Measurements from ENCODE around the gene SAAL1.
"Not testable (repeated sequence)": the region's sequence is repeated elsewhere in the genome, so short reads cannot be mapped to it uniquely, and the experiment has no call there.

Gene SAAL1

DNA sequence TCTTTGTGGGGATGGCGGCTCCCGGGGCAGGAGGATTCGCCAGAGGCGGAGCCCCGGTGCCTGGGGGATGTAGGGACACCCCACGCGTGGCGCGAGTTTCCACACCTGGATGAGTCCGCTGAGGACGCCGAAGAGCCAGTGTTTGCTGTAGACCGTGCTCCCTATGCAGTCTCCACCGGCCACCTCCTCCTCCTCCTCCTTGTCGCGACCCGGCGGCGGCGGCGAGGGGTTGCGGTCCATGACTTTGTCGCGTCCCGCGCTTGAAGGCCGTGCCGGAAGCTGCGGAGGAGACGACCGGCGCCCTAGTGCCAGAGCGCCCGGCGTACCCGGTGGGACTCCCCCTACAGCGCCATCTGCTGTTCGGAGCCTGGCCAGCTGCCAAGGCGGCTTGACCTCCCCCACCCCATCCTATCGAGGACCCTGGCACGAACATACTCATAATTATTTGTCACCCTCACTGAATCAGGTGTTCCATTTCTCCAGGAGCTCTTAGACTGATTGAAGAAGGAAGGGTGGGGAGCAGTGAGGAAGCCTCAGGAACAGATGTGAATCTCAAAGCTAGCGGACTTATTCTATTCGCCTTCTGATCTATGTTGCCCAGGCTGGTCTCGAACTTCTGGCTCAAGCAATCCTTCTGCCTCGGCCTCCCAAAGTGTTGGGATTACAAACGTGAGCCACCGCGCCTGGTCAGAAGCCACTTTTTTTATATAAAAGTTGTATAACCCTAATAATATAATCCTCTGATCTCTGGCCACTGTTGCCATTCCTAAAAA is at the start of gene SAAL1:
TSS of gene SAAL1 (minus strand) at position 281 of the 773 bp plus-strand sequence. CDS start at position 240, 41 bp downstream.
- peak; percentile 92 for DNase-seq

- no peak for DNase-seq
These were observed 45.7 kb upstream of the SAAL1 start for GRCh38 chr11:18151581-18151980.

DNA sequence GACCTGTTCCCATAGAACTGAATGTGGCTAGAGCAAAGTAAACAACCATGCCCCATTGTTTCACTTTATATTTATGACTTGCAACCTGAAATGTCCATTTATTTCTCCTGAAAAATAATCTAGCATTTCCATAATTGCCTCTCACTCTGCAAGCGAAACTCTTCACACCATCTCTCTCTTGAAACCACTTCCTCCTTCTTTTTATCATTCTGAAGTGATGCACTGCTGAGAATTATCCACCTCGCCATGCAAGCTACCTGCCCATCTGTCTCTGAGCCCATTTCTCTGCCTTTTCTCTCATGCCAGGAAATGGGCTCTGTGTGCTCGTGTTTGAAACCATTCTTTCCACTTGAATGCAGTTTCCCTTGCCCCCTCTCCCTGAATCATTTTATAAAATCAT is 40.0 kb upstream of the SAAL1 start:
- no peak for DNase-seq

GRCh38 chr11:18145025-18145424 is 39.1 kb upstream of the SAAL1 start:
- no peak for DNase-seq

DNA sequence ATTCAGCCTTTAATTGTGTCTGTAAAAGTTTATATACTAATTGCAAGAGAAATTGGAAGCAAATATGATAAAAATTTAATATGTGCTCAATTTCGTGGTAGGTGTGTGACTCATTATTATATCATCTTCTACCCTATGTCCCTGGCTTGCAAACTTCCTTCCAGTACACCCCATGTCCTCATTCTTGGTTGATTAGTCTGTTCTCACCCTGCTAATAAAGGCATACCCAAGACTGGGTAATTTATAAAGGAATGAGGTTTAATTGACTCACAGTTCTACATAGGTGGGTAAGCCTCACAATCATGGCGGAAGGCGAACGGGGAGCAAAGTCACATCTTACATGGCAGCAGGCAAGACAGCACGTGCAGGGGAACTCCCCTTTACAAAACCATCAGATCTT is 38.4 kb upstream of the SAAL1 start:
- DNase-seq, result no peak

DNA sequence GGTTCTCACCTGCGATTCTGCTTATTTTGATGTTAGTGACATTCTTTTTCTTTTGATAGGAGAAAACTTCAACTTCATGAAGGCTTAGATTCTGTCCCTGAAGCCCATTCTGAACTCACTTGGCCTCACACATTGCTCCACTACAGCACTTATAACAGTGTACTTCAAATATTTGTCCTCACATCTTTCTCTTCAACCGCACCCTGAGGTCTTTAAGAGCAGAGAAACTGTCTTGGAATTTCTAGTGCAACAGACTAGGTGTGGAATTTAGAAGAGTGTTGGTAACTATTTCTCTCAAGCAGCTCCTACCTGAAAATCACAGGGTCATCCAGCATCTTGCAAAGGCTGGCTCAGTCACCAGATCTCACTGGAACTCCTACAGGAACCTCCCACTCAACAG is 34.3 kb upstream of the SAAL1 start:
- DNase-seq, result no peak

DNA sequence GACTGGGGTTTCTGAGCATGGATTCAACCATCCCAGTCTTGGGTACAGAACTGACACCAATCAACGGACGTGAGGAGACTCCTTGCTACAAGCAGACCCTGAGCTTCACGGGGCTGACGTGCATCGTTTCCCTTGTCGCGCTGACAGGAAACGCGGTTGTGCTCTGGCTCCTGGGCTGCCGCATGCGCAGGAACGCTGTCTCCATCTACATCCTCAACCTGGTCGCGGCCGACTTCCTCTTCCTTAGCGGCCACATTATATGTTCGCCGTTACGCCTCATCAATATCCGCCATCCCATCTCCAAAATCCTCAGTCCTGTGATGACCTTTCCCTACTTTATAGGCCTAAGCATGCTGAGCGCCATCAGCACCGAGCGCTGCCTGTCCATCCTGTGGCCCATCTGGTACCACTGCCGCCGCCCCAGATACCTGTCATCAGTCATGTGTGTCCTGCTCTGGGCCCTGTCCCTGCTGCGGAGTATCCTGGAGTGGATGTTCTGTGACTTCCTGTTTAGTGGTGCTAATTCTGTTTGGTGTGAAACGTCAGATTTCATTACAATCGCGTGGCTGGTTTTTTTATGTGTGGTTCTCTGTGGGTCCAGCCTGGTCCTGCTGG is 31.4 kb upstream of the SAAL1 start:
- DNase-seq, result no peak

DNA sequence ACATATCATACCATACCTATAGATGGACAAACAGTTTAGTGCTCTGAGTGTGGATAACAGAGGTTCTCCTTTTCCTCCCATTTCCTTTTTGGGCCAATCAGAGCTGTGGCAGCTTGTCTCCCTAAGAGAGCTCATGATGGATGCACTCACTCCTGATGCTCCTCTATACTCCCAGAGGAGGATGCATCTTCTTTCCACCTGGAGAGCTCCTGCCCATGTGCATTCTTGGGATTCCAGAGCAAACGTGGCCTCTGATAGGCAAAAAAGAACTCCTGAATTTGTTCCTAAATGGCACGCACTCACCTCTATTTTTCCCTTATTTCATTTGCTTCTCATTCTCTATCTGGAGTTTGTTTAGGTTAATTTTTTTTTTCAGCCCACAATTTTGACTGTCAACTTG is 29.4 kb upstream of the SAAL1 start:
- no peak for DNase-seq

DNA sequence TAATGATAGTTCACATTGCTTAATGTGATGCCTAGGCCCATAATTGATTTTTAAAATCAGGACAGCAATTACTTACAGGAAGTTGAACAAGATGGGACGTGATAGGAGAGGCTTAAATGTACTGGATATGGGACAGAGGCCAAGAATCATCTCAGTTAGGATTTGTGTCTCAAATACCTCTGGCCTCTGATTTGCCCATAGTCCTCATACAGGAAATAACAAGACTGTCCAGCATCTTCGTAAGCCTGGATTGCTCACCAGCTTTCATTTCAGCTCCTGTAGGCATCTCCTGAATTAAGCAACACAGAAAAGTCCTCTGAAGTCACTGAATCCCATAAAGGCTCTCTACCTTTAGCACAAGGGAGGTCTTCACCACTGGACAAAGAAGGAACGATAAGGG is 26.5 kb upstream of the SAAL1 start, which contains the start of gene MRGPRX3:
TSS of gene MRGPRX3 (plus strand) at position 231 of the 400 bp plus-strand sequence. CDS start 4,632 bp downstream, outside the sequence.
- DNase-seq, result no peak

DNA sequence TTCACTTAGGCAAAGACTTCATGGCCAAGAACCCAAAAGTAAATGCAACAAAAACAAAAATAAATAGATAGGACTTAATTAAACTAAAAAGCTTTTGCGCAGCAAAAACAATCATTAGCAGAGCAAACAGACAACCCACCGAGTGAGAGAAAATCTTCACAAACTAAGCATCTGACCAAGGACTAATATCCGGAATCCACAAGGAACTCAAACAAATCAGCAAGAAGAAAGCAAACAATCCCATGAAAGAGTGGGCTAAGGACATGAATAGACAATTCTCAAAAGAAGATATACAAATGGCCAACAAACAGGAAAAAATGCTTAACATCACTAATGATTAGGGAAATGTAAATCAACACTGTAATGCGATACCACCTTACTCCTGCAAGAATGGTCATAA is 25.2 kb upstream of the SAAL1 start:
- DNase-seq, result not testable (repeated sequence)

- DNase-seq, result not testable (repeated sequence)
These were observed 15.5 kb upstream of the SAAL1 start for GRCh38 chr11:18121331-18121828.

- peak; percentile 53 for DNase-seq
These were observed 9.7 kb upstream of the SAAL1 start for GRCh38 chr11:18115360-18116127.

GRCh38 chr11:18111005-18111404 is 5.1 kb upstream of the SAAL1 start:
- DNase-seq, result no peak

- no peak for DNase-seq
These were observed 2.4 kb upstream of the SAAL1 start for GRCh38 chr11:18108254-18108653.

- no peak for DNase-seq
These were observed 806 bp upstream of the SAAL1 start for GRCh38 chr11:18106688-18107087.

DNA sequence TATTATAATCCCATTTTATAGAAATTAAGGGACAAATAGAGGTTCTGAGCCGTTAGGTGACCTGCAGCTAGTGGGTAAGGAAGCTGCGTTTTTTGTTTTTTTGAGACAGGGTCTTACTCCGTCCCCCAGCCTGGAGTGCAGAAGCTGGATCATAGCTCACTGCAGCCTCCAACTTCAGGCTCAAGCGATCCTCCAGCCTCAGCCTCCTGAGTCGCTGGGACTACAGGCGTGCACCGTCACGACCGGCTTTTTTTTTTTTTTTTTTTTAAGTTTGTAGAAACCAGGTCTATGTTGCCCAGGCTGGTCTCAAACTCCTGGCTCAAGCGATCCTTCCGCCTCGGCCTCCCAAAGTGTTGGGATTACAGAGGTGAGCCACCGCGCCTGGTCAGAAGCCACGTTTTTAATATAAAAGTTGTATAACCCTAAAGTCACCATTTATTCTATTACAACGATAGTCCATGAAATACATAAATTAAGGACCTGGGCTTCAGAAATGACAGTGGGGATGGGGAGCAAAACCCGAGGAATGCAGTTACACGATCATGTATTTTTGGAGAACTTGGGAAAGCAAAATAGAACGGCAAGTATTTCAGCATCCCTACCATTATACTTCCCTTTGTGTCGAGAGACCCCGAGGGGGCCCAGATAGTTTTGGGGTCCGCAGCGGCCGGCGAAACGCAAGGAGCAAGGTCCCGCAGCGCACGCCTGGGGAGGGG is 638 bp downstream of the SAAL1 start:
- DNase-seq, result no peak

GRCh38 chr11:18100926-18101656 is 4.8 kb downstream of the SAAL1 start:
- no peak for DNase-seq

- DNase-seq, result no peak
These were observed 11.9 kb downstream of the SAAL1 start for GRCh38 chr11:18093959-18094358.

- DNase-seq, result no peak
These were observed 14.2 kb downstream of the SAAL1 start for GRCh38 chr11:18091731-18092130.

DNA sequence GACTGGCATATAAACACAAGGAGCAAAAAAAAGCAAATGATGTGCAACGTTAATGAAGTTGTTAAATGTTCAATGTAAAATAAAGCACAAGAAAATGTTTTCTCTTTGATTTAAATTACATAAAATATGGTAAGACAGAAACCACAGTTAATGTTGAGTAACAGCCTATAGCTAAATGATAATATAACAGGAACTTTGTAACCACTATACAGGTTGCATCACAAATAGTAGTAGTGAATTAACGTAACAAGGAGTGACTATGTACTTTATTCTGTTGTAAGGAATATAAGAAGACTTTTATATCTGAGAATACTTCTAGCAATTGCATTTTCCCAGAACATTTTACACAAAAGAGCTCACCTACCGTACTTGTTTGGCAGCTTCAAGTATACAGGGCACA is 16.9 kb downstream of the SAAL1 start:
- no peak for DNase-seq

DNA sequence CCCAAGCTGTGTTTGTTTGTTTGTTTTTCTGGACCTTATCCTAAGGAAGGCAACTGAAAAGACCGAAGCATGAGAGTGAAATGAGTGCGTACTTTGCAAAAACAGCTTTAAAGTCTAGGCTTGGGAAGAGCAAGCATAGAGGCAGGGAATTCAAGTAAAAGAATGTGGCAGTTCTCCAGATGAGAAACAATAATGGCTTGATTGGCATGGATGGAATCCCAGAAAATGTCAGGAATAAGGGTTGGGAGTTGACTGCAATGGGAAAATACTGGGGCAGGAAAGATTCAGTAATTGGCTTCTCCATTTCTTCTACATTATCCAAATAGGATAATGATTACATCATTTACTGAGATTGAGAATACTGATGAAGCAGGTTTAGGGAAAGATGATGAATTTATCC is 17.5 kb downstream of the SAAL1 start:
- no peak for DNase-seq

DNA sequence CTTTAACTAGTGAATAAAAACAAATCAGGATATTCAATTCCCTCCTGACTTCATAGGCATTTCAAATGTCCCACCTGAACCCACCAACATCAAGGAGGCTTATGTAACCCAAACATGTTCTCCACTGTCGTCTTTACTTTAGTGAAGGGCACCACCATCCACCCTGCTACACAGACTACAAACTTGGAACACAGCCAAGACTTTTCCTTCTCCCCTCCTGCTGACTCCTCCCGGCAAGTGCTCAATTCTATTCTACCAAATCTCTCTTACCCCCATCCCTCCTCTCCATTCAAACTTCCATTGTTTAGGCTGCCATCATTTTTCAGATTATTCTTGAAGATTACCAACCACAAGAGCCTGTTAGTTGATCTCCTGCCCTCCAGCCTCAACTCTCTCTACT is 24.3 kb downstream of the SAAL1 start:
- DNase-seq, result no peak
